DND-41 (cell line): Measurements from ENCODE around the gene KCNMB1.

ENCODE experiments used
- CTCF ChIP-seq: IDR thresholded peaks from 2 replicates; pipeline ENCODE4 v1.5.1; 2012; ENCODE audit warnings: borderline replicate concordance, low read length, moderate library complexity, mild to moderate bottlenecking; ENCODE audit not compliant: poor library complexity, severe bottlenecking; ENCODE audit errors: extremely low read depth
- EZH2 ChIP-seq: IDR thresholded peaks from 3 replicates; pipeline ENCODE4 v1.6.1; 2012; ENCODE audit warnings: borderline replicate concordance, low read depth, mild to moderate bottlenecking, moderate library complexity, low read length, inconsistent platforms; ENCODE audit not compliant: severe bottlenecking

GRCh38 chr5:170407062-170407461, 17.9 kb upstream of the KCNMB1 start:
- TF ChIP-seq CTCF (no peak), EZH2 (no peak)
